Duodenal mucosa (tissue), 2 donors: ENCODE results near the gene CENPB.
"Not testable (repeated sequence)": the region's sequence is repeated elsewhere in the genome, so short reads cannot be mapped to it uniquely, and the experiment has no call there.

Experiments used
- H3K27ac ChIP-seq: one replicate; pipeline ENCODE4 v1.7.0; 2013; ENCODE audit warnings: low read depth, low read length
- H3K27me3 ChIP-seq, 2 donors: one replicate each; pipeline ENCODE4 v1.7.0; 2013; ENCODE audit warnings: low read length in 2 of 2, control low read depth in 1 of 2; ENCODE audit not compliant: insufficient read depth in 2 of 2, control insufficient read depth in 1 of 2
- H3K36me3 ChIP-seq, 2 donors: one replicate each; pipeline ENCODE4 v1.7.0; 2013; ENCODE audit warnings: low read length in 2 of 2, control low read depth in 1 of 2; ENCODE audit not compliant: insufficient read depth in 2 of 2, control insufficient read depth in 1 of 2
- H3K4me1 ChIP-seq, 2 donors: one replicate each; pipeline ENCODE4 v1.7.0; 2013; ENCODE audit warnings: low read length in 2 of 2, control low read depth in 1 of 2; ENCODE audit not compliant: insufficient read depth in 2 of 2, control insufficient read depth in 1 of 2
- H3K4me3 ChIP-seq, 2 donors: one replicate each; pipeline ENCODE4 v1.7.0; 2013; ENCODE audit warnings: low read length in 2 of 2, low read depth in 1 of 2
- H3K9ac ChIP-seq, 2 donors: one replicate each; pipeline ENCODE4 v1.7.0; 2013; ENCODE audit warnings: low read length in 2 of 2, low read depth in 1 of 2
- H3K9me3 ChIP-seq, 2 donors: one replicate each; pipeline ENCODE4 v1.7.0; 2013; ENCODE audit warnings: low read length in 2 of 2, control low read depth in 1 of 2; ENCODE audit not compliant: control insufficient read depth in 1 of 2

Gene CENPB

GRCh38 chr20:3786665-3787323 lies at the start of gene CENPB:
Gene CENPB (minus strand): TSS chr20:3786740. CDS start chr20:3786483, 257 bp downstream.
- Histone ChIP-seq H3K27ac (peak within 1 kb of the TSS; percentile 81), H3K4me3 (peak within 1 kb of the TSS; percentile 70 to 91), H3K9ac (peak within 1 kb of the TSS; percentile 70 to 87), H3K27me3 (no peaks in the 10 kb centered on the region), H3K4me1 (peaks cover 40 to 45% of the 10 kb centered on the region in 2 donors), H3K36me3 (peaks cover 0 to 10% of the 10 kb centered on the region in 2 donors), H3K9me3 (no peaks in the 10 kb centered on the region)

GRCh38 chr20:3836132-3836531 lies 49.6 kb upstream of the CENPB start:
- Histone ChIP-seq H3K4me1 (peaks cover 0 to 5% of the 10 kb centered on the region in 2 donors), H3K9me3 (no peaks in the 10 kb centered on the region), H3K27ac (no peak overlapping the region), H3K36me3 (peaks cover 0 to 5% of the 10 kb centered on the region in 2 donors), H3K9ac (no peak overlapping the region), H3K27me3 (no peaks in the 10 kb centered on the region), H3K4me3 (no peak overlapping the region)

- not testable (repeated sequence) for H3K4me1 ChIP-seq, H3K4me3 ChIP-seq, H3K9ac ChIP-seq, H3K9me3 ChIP-seq, H3K27me3 ChIP-seq, H3K27ac ChIP-seq
- H3K36me3 ChIP-seq: peaks cover 14 to 29% of the 10 kb centered on the region in 2 donors
Measured at GRCh38 chr20:3829891-3830290, 43.4 kb upstream of the CENPB start.

- no peaks in the 10 kb centered on the region for H3K9me3 ChIP-seq
- no peaks in the 10 kb centered on the region for H3K27me3 ChIP-seq
- H3K36me3 ChIP-seq: peaks cover 19 to 39% of the 10 kb centered on the region in 2 donors
Measured at GRCh38 chr20:3828798-3829197, 42.3 kb upstream of the CENPB start.

GRCh38 chr20:3826420-3826819 lies 39.9 kb upstream of the CENPB start:
- Histone ChIP-seq H3K9me3 (no peaks in the 10 kb centered on the region), H3K4me3 (no peak overlapping the region), H3K27ac (no peak overlapping the region), H3K27me3 (no peaks in the 10 kb centered on the region), H3K36me3 (peaks cover 30 to 55% of the 10 kb centered on the region in 2 donors), H3K4me1 (peaks cover 4 to 6% of the 10 kb centered on the region in 2 donors), H3K9ac (no peak overlapping the region)

More at GRCh38 chr20:3828798-3829197, 42.3 kb upstream of the CENPB start:
- Histone ChIP-seq H3K4me1 (peaks cover 0 to 5% of the 10 kb centered on the region in 2 donors), H3K9ac (no peak overlapping the region), H3K27ac (no peak overlapping the region), H3K4me3 (no peak overlapping the region)

- Histone ChIP-seq H3K36me3 (peaks cover 30 to 55% of the 10 kb centered on the region in 2 donors), H3K9ac (no peak overlapping the region), H3K27me3 (no peaks in the 10 kb centered on the region), H3K4me1 (peaks cover 7 to 12% of the 10 kb centered on the region in 2 donors), H3K4me3 (no peak overlapping the region), H3K9me3 (no peaks in the 10 kb centered on the region), H3K27ac (no peak overlapping the region)
Measured at GRCh38 chr20:3825526-3825925, 39.0 kb upstream of the CENPB start.

- H3K36me3 ChIP-seq: peaks cover 30 to 55% of the 10 kb centered on the region in 2 donors
- no peaks in the 10 kb centered on the region for H3K27me3 ChIP-seq
- no peaks in the 10 kb centered on the region for H3K9me3 ChIP-seq
- H3K9ac ChIP-seq: no peak overlapping the region
- peaks cover 17 to 21% of the 10 kb centered on the region in 2 donors for H3K4me1 ChIP-seq
- H3K27ac ChIP-seq: no peak overlapping the region
- no peak overlapping the region for H3K4me3 ChIP-seq
Measured at GRCh38 chr20:3823881-3824280, 37.3 kb upstream of the CENPB start.

- no peak overlapping the region for H3K4me3 ChIP-seq
- no peaks in the 10 kb centered on the region for H3K9me3 ChIP-seq
- H3K36me3 ChIP-seq: peaks cover 30 to 45% of the 10 kb centered on the region in 2 donors
- H3K4me1 ChIP-seq: peaks cover 27 to 31% of the 10 kb centered on the region in 2 donors
- no peaks in the 10 kb centered on the region for H3K27me3 ChIP-seq
- H3K9ac ChIP-seq: no peak overlapping the region
- H3K27ac ChIP-seq: no peak overlapping the region
Measured at GRCh38 chr20:3821996-3822395, 35.5 kb upstream of the CENPB start.

GRCh38 chr20:3820901-3821727 lies 34.6 kb upstream of the CENPB start:
- Histone ChIP-seq H3K36me3 (peaks cover 29 to 38% of the 10 kb centered on the region in 2 donors), H3K9ac (peak overlapping the region; percentile 86 to 91), H3K9me3 (no peaks in the 10 kb centered on the region), H3K27ac (peak overlapping the region; percentile 100), H3K4me3 (peak overlapping the region; percentile 89 to 90), H3K4me1 (peaks cover 27 to 31% of the 10 kb centered on the region in 2 donors), H3K27me3 (no peaks in the 10 kb centered on the region)
